H1 (cell line): ENCODE measurements around the gene ANAPC1. TPM values are rescaled to one million over a fixed set of nuclear protein-coding genes. Genes with fewer than 3 reads are reported as not detected.

ENCODE experiments used
- CTCF ChIA-PET: fragments of 300-600 bp; sonication (Branson Sonifier 250); formaldehyde crosslinking; loops from one replicate; lab custom pipeline; 2021; ENCODE audit not compliant: partially characterized antibody; lab: Charles Lee
- POLR2A ChIA-PET: fragments of 300-600 bp; sonication (Branson Sonifier 250); formaldehyde crosslinking; loops from one replicate; lab custom pipeline; 2021; ENCODE audit warnings: inconsistent platforms; ENCODE audit not compliant: partially characterized antibody; lab: Charles Lee
- DNase-seq, 2 experiments: peaks; one replicate each; pipeline versions ENCODE4 v3.0.0 to v3.0.0-alpha.2; 2010 to 2022; ENCODE audit warnings: low spot score in 2 of 2, low read depth in 1 of 2, mixed read lengths in 1 of 2
- FAIRE-seq: peaks from 2 replicates; lab custom pipeline; 2011; peaks lifted over from hg19 to GRCh38; lab: Jason Lieb, UNC
- H2AFZ ChIP-seq: 2 replicates; pipeline ENCODE4 v1.8.1; 2012; ENCODE audit warnings: low read length, inconsistent platforms
- H2AK5ac ChIP-seq: 2 replicates; pipeline ENCODE4 v1.6.1; 2013; ENCODE audit warnings: low read depth, low read length
- H2BK120ac ChIP-seq: replicated peaks from 2 replicates; pipeline ENCODE3; 2013; ENCODE audit warnings: low read depth, low read length, inconsistent platforms
- H2BK12ac ChIP-seq: 2 replicates; pipeline ENCODE4 v1.6.1; 2013; ENCODE audit warnings: low read depth, low read length
- H2BK15ac ChIP-seq: 2 replicates; pipeline ENCODE4 v1.6.1; 2013; ENCODE audit warnings: low read length
- H2BK20ac ChIP-seq: 2 replicates; pipeline ENCODE4 v1.6.1; 2013; ENCODE audit warnings: low read length
- H2BK5ac ChIP-seq: 2 replicates; pipeline ENCODE4 v1.6.1; 2013; ENCODE audit warnings: low read depth, low read length
- H3K14ac ChIP-seq: 2 replicates; pipeline ENCODE4 v1.6.1; 2013; ENCODE audit warnings: inconsistent platforms; ENCODE audit not compliant: insufficient read length
- H3K18ac ChIP-seq: 2 replicates; pipeline ENCODE4 v1.6.1; 2013; ENCODE audit warnings: low read length; ENCODE audit errors: extremely low read depth
- H3K23ac ChIP-seq: 2 replicates; pipeline ENCODE4 v1.6.1; 2013; ENCODE audit warnings: inconsistent platforms; ENCODE audit not compliant: insufficient read length
- H3K23me2 ChIP-seq: 2 replicates; pipeline ENCODE4 v1.6.1; 2013; ENCODE audit warnings: low read depth, low read length
- H3K27ac ChIP-seq: 2 replicates; pipeline ENCODE4 v1.6.1; 2011; ENCODE audit warnings: low read depth, low read length, inconsistent platforms
- H3K27me3 ChIP-seq, 4 experiments: replicated peaks in 1 of 4; 1 replicate in 1 of 4; 2 replicates in 3 of 4; pipeline versions ENCODE4 v1.6.1 to v1.8.1; 2011 to 2013; ENCODE audit warnings: low read length in 3 of 4, mild to moderate bottlenecking in 3 of 4, inconsistent platforms in 2 of 4, mixed read lengths in 2 of 4, moderate library complexity in 1 of 4; ENCODE audit not compliant: control insufficient read depth in 3 of 4, insufficient read depth in 3 of 4; ENCODE audit errors: extremely low read depth in 1 of 4
- H3K36me3 ChIP-seq, 4 experiments: 2 replicates each; pipeline versions ENCODE4 v1.6.1 to v1.8.1; 2011 to 2013; ENCODE audit warnings: mild to moderate bottlenecking in 4 of 4, low read length in 3 of 4, moderate library complexity in 2 of 4, control low read depth in 1 of 4, inconsistent platforms in 1 of 4; ENCODE audit not compliant: insufficient read depth in 4 of 4, control insufficient read depth in 2 of 4
- H3K4ac ChIP-seq: replicated peaks from 2 replicates; pipeline ENCODE3; 2013; ENCODE audit warnings: low read length, low read depth, mixed read lengths, inconsistent platforms; ENCODE audit not compliant: insufficient read length
- H3K4me1 ChIP-seq, 4 experiments: replicated peaks in 1 of 4; 1 replicate in 1 of 4; 2 replicates in 3 of 4; pipeline versions ENCODE4 v1.6.1 to v1.8.1; 2011 to 2013; ENCODE audit warnings: low read length in 3 of 4, inconsistent platforms in 2 of 4, mixed read lengths in 1 of 4; ENCODE audit not compliant: insufficient read depth in 4 of 4, control insufficient read depth in 3 of 4
- H3K4me2 ChIP-seq, 2 experiments: 2 replicates each; pipeline versions ENCODE4 v1.6.1 to v1.8.1; 2011 to 2013; ENCODE audit warnings: low read depth in 2 of 2, low read length in 2 of 2, control low read depth in 1 of 2, inconsistent platforms in 1 of 2, mild to moderate bottlenecking in 1 of 2; ENCODE audit not compliant: insufficient read depth in 1 of 2
- H3K4me3 ChIP-seq, 4 experiments: fragments of 200-600, 300-600 bp in 1 of 4; sonication (generic), shearing (Covaris generic), sonication (Bioruptor Twin) in 1 of 4; 2 replicates each; pipeline versions ENCODE4 v1.5.1 to v1.8.1; 2011 to 2016; ENCODE audit warnings: low read length in 4 of 4, low read depth in 3 of 4, control low read depth in 2 of 4, inconsistent platforms in 2 of 4, mild to moderate bottlenecking in 2 of 4, mixed read lengths in 1 of 4, moderate library complexity in 1 of 4; ENCODE audit not compliant: insufficient read depth in 2 of 4; ENCODE audit errors: extremely low read depth in 1 of 4
- H3K56ac ChIP-seq: replicated peaks from 2 replicates; pipeline ENCODE3; 2013; ENCODE audit warnings: low read depth, mild to moderate bottlenecking, mixed read lengths, low read length, inconsistent platforms; ENCODE audit not compliant: insufficient read length
- H3K79me1 ChIP-seq: 2 replicates; pipeline ENCODE4 v1.6.1; 2013; ENCODE audit warnings: low read depth, low read length, control low read depth
- H3K79me2 ChIP-seq, 2 experiments: 2 replicates each; pipeline versions ENCODE4 v1.6.1 to v1.8.1; 2012 to 2013; ENCODE audit warnings: low read length in 2 of 2, mild to moderate bottlenecking in 2 of 2, inconsistent platforms in 1 of 2; ENCODE audit not compliant: insufficient read depth in 2 of 2, control insufficient read depth in 1 of 2
- H3K9ac ChIP-seq, 4 experiments: replicated peaks in 1 of 4; 1 replicate in 1 of 4; 2 replicates in 3 of 4; pipeline versions ENCODE4 v1.6.1 to v1.8.1; 2011 to 2013; ENCODE audit warnings: low read depth in 3 of 4, low read length in 3 of 4, control low read depth in 2 of 4, mild to moderate bottlenecking in 2 of 4, moderate library complexity in 2 of 4, inconsistent platforms in 1 of 4; ENCODE audit errors: extremely low read depth in 1 of 4
- H3K9me3 ChIP-seq, 2 experiments: 2 replicates each; pipeline versions ENCODE4 v1.6.1 to v1.8.1; 2012 to 2013; ENCODE audit warnings: mild to moderate bottlenecking in 2 of 2, moderate library complexity in 2 of 2, control low read depth in 1 of 2, inconsistent platforms in 1 of 2, low read depth in 1 of 2, low read length in 1 of 2, mixed read lengths in 1 of 2; ENCODE audit not compliant: insufficient read depth in 2 of 2
- H4K20me1 ChIP-seq, 2 experiments: replicated peaks in 1 of 2; 2 replicates each; pipeline versions ENCODE3 to v1.8.1; 2011 to 2013; ENCODE audit warnings: inconsistent platforms in 2 of 2, low read length in 2 of 2, mild to moderate bottlenecking in 1 of 2; ENCODE audit not compliant: insufficient read depth in 2 of 2, control insufficient read depth in 1 of 2
- H4K5ac ChIP-seq: 2 replicates; pipeline ENCODE4 v1.6.1; 2013; ENCODE audit warnings: low read length, low read depth, mixed read lengths, inconsistent platforms; ENCODE audit not compliant: insufficient read length
- H4K8ac ChIP-seq: 2 replicates; pipeline ENCODE4 v1.8.0; 2013; ENCODE audit warnings: mild to moderate bottlenecking, moderate library complexity, low read length, inconsistent platforms; ENCODE audit not compliant: insufficient read depth; ENCODE audit errors: extremely low read depth
- H4K91ac ChIP-seq: replicated peaks from 2 replicates; pipeline ENCODE3; 2013; ENCODE audit warnings: low read length, mixed read lengths, inconsistent platforms; ENCODE audit not compliant: insufficient read length
- EGR1 ChIP-seq: IDR thresholded peaks from 2 replicates; pipeline ENCODE4 v1.6.1; 2011; ENCODE audit warnings: low read depth, low read length, borderline replicate concordance
- GABPA ChIP-seq: IDR thresholded peaks from 2 replicates; pipeline ENCODE4 v1.6.1; 2011; ENCODE audit warnings: mild to moderate bottlenecking, low read length, moderate library complexity, borderline replicate concordance; ENCODE audit not compliant: insufficient read depth
- JUN ChIP-seq: IDR thresholded peaks from 2 replicates; pipeline ENCODE4 v1.6.1; 2011; ENCODE audit warnings: low read depth, mild to moderate bottlenecking, improper control_type of control experiment, low read length
- RAD21 ChIP-seq, 2 experiments: IDR thresholded peaks in 1 of 2; conservative IDR thresholded peaks in 1 of 2; 2 replicates each; pipeline ENCODE4 v1.6.1; 2011; ENCODE audit warnings: low read depth in 2 of 2, low read length in 2 of 2, improper control_type of control experiment in 1 of 2, inconsistent platforms in 1 of 2, mild to moderate bottlenecking in 1 of 2, moderate library complexity in 1 of 2
- RNF2 ChIP-seq: fragments of 200-900, 300-1000 bp; sonication (generic); IDR thresholded peaks from 2 replicates; pipeline ENCODE4 v1.7.1; 2016; ENCODE audit warnings: borderline replicate concordance, low read depth, mild to moderate bottlenecking, antibody characterized with exemption, low read length; ENCODE audit not compliant: poor library complexity, severe bottlenecking; ENCODE audit errors: missing control alignments
- WGBS, 2 experiments: shearing (Covaris generic) in 1 of 2; methylation state at CpG; one replicate each; pipeline versions ENCODE4 v1.1.6 to v1.1.7; 2013 to 2015; ENCODE audit warnings: low lambda C conversion rate in 2 of 2, mixed read lengths in 2 of 2, inconsistent platforms in 1 of 2, low coverage in 1 of 2, missing lambda C conversion rate in 1 of 2; ENCODE audit not compliant: insufficient replicate concordance in 2 of 2, insufficient coverage in 1 of 2, insufficient read length in 1 of 2; ENCODE audit errors: extremely low coverage in 1 of 2, missing lambda C conversion rate in 1 of 2; 5-methylcytosine and 5-hydroxymethylcytosine counted together
- polyA plus RNA-seq, 7 experiments: library from polyadenylated mRNA; depleted of rRNA in 3 of 7; stranded (reverse) in 5 of 7; unstranded in 2 of 7; fragments of >200 nt in 5 of 7; fragments of 200-250 nt in 2 of 7; gene quantifications; 1 replicate in 5 of 7; 2 replicates in 1 of 7; 4 replicates in 1 of 7; pipeline versions ENCODE4 v1.2.1 to v1.2.3, GENCODE V29; 2011 to 2013; ENCODE audit warnings: missing spikeins in 2 of 7, mixed read lengths in 2 of 7
- total RNA-seq: library from RNA; stranded (reverse); fragmentation: NEBNext Ultra II Directional; extraction: Animal tissue kit (Norgen Biotek cat#: 25700); gene quantifications from 2 replicates; pipeline ENCODE4 v1.2.1, GENCODE V29; 2021

The ANAPC1 gene
- total and polyA plus RNA-seq, 2 of the 8 experiments (the other 6 are each of a cell fraction or from before 2014, with no cell fraction given): 46.6 to 107 TPM

- no peak overlapping the region for H4K91ac ChIP-seq
- no peak overlapping the region for H3K27ac ChIP-seq
- CTCF ChIA-PET: interaction anchor here (0.7 to 1.0 kb wide), 3 partner anchors 23 to 161 kb away, joined by 3 read pairs; no protein-coding TSS in a partner anchor
- H3K9me3 ChIP-seq: no peaks in the 10 kb centered on the region
- no peak overlapping the region for H2BK20ac ChIP-seq
- H2BK15ac ChIP-seq: no peak overlapping the region
- peaks cover 0 to 3% (median 0%) of the 10 kb centered on the region in 4 experiments; a peak in 1 of 8 replicates for H3K36me3 ChIP-seq
- H3K4ac ChIP-seq: no peak overlapping the region
- no peak overlapping the region for H3K56ac ChIP-seq
- FAIRE-seq: no peak
- no peak for TF ChIP-seq EGR1
- TF ChIP-seq JUN: no peak
- no peak for TF ChIP-seq RNF2
- TF ChIP-seq GABPA: no peak
- no peak for TF ChIP-seq RAD21 (IDR thresholded peaks at IDR 0.05 in 1 of 2, conservative IDR thresholded peaks at IDR 0.05 in 1 of 2; ENCODE audit: low read depth in 2 of 2, low read length in 2 of 2)
- no peak overlapping the region for H2BK5ac ChIP-seq
- H3K27me3 ChIP-seq: no peaks in the 10 kb centered on the region
- H2BK12ac ChIP-seq: no peak overlapping the region
- DNase-seq: no peak
- no peak overlapping the region for H2AFZ ChIP-seq
- no peak overlapping the region for H3K18ac ChIP-seq
- 95% methylated on average over 3 of the region's 3 CpGs; no CpG with 5 or more reads in 1 of the 2 experiments for WGBS, 2 experiments
- H3K4me1 ChIP-seq: no peaks in the 10 kb centered on the region
- no peak overlapping the region for H3K23ac ChIP-seq
- POLR2A ChIA-PET: no interaction called here
- no peaks in the 10 kb centered on the region for H3K79me2 ChIP-seq
- no peak overlapping the region for H4K8ac ChIP-seq
- no peak overlapping the region for H3K4me2 ChIP-seq
- H3K23me2 ChIP-seq: no peaks in the 10 kb centered on the region
- no peaks in the 10 kb centered on the region for H4K20me1 ChIP-seq
- no peak overlapping the region for H2AK5ac ChIP-seq
- no peak overlapping the region for H3K4me3 ChIP-seq
- no peak overlapping the region for H3K9ac ChIP-seq
- no peak overlapping the region for H4K5ac ChIP-seq
- H3K79me1 ChIP-seq: no peaks in the 10 kb centered on the region
- no peak overlapping the region for H3K14ac ChIP-seq
- no peak overlapping the region for H2BK120ac ChIP-seq
Observed at GRCh38 chr2:111924617-111925107, 40.7 kb upstream of the ANAPC1 start.
